PC-9 (cell line): ENCODE measurements around the gene MKRN2.

Experiments used
- EZH2 ChIP-seq: fragments of 200-600 bp; sonication (generic); IDR thresholded peaks from 2 replicates; pipeline ENCODE4 v1.8.0; 2017; ENCODE audit warnings: antibody characterized with exemption, low read depth
- TF ChIP-seq, protein P1 (sequence below): fragments of 200-600 bp; sonication (generic); conservative IDR thresholded peaks from 2 replicates; pipeline ENCODE4 v1.6.1; 2017; ENCODE audit warnings: mixed run types, antibody characterized with exemption, mild to moderate bottlenecking, moderate library complexity

DNA sequence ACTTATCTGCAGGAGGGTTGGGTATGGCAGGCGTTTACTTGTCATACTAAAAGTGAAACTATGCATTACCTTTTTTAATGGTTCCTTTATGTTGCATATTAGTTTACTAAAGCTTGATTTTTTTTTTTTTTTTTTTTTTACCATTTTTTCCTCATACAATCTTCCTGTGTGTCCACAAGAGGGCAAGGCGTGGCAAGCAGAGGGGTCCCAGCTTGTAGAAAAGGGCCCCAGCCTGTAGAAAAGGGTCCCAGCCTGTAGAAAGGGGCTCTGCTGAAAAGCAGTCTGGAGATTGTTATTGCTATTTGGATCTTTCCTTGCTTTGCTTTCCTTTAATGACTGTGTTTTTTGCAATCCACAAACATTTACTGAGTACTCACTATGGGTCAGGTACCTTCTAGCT, 21.9 kb downstream of the MKRN2 start:
- TF ChIP-seq, protein P1, sequence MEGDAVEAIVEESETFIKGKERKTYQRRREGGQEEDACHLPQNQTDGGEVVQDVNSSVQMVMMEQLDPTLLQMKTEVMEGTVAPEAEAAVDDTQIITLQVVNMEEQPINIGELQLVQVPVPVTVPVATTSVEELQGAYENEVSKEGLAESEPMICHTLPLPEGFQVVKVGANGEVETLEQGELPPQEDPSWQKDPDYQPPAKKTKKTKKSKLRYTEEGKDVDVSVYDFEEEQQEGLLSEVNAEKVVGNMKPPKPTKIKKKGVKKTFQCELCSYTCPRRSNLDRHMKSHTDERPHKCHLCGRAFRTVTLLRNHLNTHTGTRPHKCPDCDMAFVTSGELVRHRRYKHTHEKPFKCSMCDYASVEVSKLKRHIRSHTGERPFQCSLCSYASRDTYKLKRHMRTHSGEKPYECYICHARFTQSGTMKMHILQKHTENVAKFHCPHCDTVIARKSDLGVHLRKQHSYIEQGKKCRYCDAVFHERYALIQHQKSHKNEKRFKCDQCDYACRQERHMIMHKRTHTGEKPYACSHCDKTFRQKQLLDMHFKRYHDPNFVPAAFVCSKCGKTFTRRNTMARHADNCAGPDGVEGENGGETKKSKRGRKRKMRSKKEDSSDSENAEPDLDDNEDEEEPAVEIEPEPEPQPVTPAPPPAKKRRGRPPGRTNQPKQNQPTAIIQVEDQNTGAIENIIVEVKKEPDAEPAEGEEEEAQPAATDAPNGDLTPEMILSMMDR, result 0 out of 2 replicates have a peak, but pooled peaks have one; percentile 35
- no peak for TF ChIP-seq EZH2
